HG02798 (cell line): ENCODE measurements around the gene SPATS2.
A peak's percentile ranks its signal among the peaks of the same experiment; 100 is the strongest.

Experiments
- ATAC-seq: cut with Tn5 transposase; IDR thresholded peaks from one replicate; pipeline ENCODE4 v1.9.1; 2021; ENCODE audit warnings: mild to moderate bottlenecking; ENCODE audit not compliant: unreplicated experiment, poor library complexity

Gene SPATS2

DNA sequence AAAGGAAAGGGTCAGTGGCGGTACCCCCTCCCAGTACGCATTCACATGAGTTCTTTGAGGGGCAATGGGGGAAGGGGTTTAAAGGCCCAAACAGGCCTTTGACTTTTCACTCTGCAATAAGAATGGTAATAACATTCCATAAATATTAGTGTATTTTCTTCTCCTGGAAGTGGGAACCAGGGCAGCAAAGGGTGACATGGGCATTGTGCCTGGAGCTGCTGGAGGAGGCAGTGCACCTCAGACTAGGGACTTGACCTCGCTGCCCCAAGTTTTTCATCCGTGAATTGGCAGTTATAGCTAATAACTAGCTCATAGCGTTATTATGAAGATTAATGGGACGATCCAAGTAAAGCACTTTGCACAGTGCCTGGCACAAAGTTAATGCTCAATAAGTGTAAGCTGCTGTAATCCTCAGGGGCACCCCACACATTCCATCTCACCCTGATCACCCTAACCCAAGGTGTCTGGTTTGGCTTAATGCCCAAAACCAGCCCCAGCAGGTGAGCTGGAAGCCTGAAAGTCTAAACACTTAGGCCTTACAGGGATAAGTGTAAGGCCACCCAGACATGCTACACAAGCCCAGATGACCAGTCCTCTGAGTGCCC is 168.8 kb downstream of the SPATS2 start:
- ATAC-seq, result no peak

DNA sequence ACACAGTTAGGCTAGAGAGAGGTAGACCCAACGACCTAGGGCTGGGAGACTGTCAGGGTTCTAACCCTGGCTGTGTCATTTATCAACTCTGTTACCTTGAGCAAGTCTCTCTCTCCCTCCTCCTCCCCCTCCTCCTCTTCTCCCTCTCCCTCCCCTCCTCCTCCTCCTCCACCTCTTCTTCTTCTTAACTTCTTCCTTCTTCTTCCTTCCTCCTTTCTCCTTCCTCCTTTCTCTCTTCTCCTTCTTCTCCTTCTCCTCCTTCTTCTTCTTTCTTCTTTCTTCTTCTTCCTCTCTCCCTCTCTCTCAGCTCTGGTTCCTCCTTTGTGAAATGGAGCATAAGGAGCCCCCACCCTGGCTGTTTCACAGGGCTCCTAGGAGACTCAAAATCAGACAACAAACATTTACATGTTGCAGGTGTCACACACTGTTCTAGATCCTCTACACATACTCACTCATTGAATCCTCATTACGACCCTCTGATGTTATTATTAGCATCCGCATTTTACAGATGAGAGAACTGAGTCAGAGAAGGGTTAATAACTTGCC is 169.3 kb downstream of the SPATS2 start:
- no peak for ATAC-seq

- ATAC-seq, result no peak
Observed at GRCh38 chr12:49537231-49537751, 170.0 kb downstream of the SPATS2 start.

DNA sequence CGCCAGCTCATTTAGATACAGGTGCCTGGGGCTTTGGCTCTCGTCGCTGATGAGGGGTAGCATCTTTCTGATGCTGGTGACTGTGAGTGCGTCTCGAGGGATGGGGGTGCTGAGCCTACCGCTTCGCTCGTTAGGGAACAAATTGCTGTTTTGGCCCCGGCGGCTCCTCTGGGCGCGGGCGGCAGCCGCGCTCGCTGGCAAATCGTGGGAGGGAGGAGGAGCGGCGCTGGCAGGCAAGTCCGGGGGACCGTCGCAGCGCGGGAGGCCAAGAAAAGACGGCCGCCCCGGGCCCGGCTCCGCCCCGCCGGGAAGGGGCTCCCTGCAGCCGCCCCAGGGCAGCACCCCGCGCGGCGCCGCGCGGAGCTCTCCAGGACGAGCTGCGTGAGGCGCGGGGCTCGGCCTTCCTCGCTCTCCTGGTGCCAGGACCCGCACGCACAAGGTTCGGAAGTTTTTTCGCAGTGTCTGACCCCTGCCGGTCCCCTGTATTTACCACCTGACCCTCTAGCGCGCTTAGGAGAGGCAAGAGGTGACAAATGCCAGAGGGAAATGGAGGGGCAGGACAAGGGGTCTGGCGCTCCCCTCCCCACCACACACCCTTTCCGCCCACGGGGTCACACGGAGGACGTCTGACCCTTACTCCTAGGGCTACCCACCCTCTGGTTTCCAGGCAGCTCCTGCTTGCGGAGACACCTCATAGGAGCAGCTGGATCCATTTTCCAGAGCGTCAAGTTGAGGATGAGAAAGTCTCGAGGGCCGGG is 170.7 kb downstream of the SPATS2 start:
- no peak for ATAC-seq

DNA sequence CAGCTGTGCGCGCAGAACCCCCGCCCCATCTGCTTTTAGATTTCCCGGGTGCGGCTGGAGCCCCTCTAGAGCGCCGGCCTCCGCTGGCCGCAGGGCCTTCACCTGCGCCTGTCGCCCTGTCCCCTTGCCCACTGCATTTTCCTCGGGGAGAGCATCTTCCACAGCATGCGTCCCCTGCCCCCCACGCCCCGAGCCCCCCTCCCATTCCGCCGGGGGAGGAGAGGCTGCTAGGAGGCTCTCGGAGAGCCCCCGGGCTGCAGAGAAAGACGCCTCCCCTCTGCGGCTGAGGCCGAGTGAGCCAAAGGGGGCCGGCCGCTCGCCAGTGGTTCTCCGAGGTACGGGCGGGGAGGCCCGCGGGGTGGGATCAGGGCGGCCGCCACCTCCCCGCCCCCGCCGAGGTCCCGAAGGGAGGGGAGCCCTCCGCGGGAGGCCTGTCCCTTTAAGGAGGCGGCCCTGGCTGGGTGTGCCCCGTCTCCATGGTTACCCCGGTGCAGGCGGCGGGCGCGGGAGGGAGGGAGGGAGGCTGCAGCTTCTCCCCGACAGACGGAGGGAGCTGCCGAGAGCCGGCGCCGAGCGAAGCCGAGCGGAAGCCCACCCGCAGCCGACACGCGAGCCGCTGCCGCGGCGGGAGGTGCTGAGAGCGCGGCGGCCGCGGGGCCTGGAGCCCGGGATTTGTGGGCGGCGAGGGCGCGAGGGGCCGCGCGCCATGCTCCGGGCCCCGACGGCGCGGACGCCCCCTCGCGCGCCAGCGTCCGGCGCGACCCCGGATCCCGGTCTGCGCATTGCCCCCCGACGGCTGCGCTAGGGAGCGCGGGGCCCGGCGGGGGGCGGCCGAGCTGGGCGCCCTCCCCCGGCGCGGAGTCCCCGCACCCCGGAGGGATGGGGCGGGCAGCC is 171.5 kb downstream of the SPATS2 start, which contains the start of gene KCNH3:
Gene KCNH3, plus strand, starts transcription at position 521 of the 894 bp plus-strand sequence. CDS start 387 bp downstream, outside the sequence.
- ATAC-seq, result peak; percentile 70

GRCh38 chr12:49539406-49540228 is 172.4 kb downstream of the SPATS2 start:
- no peak for ATAC-seq

- no peak for ATAC-seq
Observed at GRCh38 chr12:49540229-49541139, 173.2 kb downstream of the SPATS2 start.

GRCh38 chr12:49541140-49541861 is 174.0 kb downstream of the SPATS2 start:
- no peak for ATAC-seq

DNA sequence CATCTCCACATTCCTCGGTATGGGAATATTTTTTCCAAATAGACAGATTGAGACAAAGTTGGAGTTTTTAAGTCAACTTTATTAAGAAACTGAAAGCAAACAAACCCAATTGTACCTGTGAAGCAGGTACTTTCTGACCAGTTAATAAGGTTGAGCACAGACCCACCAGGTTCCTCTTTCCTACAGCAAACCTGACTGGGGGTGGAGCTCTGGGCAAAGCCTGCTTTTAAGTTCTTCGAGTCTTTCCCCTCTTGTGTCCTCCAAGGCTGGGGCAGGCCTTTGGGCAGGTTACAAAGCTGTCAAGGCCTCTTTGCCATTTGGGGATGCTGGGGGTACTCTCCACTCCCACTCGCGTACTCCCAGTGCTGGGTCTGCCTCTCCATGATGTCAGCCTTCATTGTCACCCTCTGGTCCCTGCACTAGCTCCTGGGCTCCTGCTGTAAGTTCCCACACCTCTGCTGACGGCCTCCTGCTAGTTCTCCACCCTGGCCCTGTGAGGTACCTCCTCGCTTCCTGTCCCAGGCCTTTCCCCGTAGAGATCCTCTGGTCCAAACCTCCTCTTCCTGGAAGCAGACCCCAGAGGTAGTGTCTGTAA is 174.7 kb downstream of the SPATS2 start:
- ATAC-seq, result no peak

GRCh38 chr12:49542592-49543160 is 175.4 kb downstream of the SPATS2 start:
- no peak for ATAC-seq

DNA sequence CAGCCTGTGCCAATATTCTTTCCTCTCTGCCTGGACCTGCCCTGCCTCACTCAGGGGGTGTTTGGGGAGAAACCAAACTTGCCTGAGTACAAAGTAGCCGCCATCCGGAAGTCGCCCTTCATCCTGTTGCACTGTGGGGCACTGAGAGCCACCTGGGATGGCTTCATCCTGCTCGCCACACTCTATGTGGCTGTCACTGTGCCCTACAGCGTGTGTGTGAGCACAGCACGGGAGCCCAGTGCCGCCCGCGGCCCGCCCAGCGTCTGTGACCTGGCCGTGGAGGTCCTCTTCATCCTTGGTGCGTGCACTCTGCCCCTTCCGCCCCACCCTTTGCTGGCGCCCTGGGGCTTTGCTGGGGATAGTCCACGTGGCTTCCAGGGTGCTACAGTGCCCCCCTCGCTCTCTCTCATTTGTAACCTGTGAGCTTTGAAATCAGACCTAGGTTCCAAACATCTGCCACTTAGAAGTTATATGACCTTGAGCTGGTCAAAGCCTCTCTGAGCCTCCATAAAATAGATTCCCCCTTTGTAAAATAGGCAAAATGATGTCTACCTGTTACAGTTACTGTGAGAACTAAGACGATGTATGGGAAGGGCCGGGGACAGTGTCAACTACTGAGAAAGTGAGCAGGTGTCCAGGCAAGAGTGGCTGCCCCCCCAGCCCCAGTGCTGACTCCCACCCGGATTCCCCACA is 176.1 kb downstream of the SPATS2 start:
- ATAC-seq, result no peak

DNA sequence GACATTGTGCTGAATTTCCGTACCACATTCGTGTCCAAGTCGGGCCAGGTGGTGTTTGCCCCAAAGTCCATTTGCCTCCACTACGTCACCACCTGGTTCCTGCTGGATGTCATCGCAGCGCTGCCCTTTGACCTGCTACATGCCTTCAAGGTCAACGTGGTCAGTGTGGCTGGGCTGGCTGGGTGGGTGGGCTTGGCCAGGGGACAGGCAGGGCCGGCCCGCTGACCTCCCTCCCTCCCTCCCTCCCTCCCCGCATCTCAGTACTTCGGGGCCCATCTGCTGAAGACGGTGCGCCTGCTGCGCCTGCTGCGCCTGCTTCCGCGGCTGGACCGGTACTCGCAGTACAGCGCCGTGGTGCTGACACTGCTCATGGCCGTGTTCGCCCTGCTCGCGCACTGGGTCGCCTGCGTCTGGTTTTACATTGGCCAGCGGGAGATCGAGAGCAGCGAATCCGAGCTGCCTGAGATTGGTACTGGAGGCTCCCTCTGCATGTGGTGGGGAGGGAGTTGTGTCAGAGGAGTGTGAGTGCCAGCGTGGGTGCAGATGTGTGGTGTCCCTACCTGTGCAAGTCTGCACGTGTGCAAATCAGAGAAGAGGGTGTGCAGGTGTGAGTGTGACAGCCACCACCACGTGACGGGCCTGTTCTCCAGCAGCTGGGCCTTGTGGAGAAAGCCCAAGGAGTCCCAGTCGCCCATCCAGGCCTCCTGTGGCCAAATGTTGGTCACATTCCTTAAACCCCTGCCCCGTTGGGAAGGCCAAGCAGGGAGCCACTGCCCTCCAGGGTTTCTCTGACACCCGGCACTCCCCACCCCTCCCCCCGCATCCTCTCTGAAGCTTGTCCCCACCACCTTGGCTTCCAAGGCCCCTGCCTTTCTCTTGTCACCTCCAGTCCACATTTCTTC is 176.9 kb downstream of the SPATS2 start:
- no peak for ATAC-seq

DNA sequence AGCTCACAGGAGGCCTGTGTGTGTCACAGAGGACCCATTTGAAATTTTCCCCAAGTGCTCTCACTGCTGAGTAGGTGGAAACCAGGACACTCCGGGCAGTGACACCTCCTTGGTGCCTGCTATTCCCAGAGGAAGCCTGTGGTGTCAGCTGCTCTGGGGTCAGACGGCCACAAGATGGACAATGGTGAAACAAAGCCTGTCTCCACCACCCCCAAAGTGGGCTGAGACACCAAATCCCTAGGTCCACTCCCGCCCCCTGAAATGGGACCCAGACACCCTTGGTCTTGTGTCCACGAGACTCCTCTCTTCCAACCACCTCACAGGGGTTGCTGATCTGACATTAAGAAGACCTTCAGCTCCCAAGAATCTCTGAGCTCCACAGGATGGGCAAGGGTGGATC is 178.6 kb downstream of the SPATS2 start:
- ATAC-seq, result no peak

DNA sequence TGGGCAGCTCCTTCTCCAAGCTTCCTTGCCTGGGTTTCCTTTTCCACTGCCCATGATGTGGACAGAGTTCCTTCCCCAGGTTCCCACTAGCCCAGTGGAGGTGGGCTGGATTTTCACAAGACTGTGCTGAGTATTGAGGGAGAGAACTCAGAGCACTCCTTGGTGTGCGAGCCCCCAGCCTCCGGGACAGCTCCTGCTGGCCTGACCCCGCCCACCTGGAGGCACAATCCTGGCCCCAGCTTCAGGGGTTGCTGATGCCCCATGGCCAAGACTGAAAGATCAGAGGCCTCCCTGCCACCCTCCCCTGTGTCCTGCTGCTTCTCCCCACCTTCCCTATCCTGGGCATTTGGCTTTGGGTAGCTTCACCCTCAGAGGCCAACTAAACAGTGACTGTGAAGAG is 179.2 kb downstream of the SPATS2 start:
- no peak for ATAC-seq

- no peak for ATAC-seq
Observed at GRCh38 chr12:49547090-49547690, 179.9 kb downstream of the SPATS2 start.
